ENCODE measurements around the gene ZNF143.
A peak's percentile ranks its signal among the peaks of the same experiment; 100 is the strongest.

DNA sequence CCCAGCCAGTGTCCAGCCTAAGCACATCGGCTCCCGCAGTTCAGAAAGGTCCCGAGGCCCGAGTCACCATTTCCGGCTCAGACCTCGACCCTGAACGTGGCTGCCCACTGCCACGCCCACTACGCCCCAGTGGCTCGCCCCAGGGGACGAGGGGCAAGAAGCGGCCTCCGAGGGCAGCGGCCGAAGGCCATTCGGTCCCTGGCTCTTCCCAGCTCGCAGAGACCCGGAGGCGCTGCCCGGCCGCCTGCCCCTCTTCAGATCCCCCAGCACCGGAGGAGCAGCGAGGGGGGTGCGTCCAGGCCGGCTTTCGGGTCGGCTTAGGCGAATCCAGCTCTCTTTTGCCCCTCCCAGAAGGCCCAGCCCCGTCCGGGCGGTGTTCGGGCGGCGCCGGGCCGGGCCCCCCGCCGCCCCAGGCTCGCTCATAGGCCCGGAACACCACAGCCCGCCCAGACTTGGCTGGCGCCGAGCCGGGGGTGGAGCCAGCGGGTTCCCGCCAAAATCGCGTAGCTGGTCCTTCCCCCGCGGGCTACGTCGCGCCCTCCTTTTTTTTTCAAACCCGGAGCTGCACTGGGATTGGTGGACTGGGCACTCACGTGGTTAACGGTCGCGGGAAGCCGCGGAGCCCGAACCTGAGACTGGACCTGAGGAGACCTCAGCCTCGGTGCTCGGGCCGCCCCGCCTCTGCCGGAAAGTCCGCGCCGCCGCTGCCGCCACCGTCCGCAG is 112.4 kb downstream of the ZNF143 start, which contains the start of gene WEE1:
- TF ChIP-seq TP53 (CRISPR knock-in tag; IDR thresholded peaks at IDR 0.05): peak; percentile 94; the same call in 1 of the 2 replicates
- TF ChIP-seq, protein P1, sequence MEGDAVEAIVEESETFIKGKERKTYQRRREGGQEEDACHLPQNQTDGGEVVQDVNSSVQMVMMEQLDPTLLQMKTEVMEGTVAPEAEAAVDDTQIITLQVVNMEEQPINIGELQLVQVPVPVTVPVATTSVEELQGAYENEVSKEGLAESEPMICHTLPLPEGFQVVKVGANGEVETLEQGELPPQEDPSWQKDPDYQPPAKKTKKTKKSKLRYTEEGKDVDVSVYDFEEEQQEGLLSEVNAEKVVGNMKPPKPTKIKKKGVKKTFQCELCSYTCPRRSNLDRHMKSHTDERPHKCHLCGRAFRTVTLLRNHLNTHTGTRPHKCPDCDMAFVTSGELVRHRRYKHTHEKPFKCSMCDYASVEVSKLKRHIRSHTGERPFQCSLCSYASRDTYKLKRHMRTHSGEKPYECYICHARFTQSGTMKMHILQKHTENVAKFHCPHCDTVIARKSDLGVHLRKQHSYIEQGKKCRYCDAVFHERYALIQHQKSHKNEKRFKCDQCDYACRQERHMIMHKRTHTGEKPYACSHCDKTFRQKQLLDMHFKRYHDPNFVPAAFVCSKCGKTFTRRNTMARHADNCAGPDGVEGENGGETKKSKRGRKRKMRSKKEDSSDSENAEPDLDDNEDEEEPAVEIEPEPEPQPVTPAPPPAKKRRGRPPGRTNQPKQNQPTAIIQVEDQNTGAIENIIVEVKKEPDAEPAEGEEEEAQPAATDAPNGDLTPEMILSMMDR (IDR thresholded peaks at IDR 0.05): no peak
- no peak for TF ChIP-seq ESRRA (CRISPR knock-in tag; IDR thresholded peaks at IDR 0.05; ENCODE audit: borderline replicate concordance)
- no peak for TF ChIP-seq FOXJ3 (CRISPR knock-in tag; IDR thresholded peaks at IDR 0.05; ENCODE audit: borderline replicate concordance)
- TF ChIP-seq, protein P2, sequence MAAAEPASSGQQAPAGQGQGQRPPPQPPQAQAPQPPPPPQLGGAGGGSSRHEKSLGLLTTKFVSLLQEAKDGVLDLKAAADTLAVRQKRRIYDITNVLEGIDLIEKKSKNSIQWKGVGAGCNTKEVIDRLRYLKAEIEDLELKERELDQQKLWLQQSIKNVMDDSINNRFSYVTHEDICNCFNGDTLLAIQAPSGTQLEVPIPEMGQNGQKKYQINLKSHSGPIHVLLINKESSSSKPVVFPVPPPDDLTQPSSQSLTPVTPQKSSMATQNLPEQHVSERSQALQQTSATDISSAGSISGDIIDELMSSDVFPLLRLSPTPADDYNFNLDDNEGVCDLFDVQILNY (CRISPR knock-in tag; IDR thresholded peaks at IDR 0.05): peak; percentile 99
- TF ChIP-seq, protein P3, sequence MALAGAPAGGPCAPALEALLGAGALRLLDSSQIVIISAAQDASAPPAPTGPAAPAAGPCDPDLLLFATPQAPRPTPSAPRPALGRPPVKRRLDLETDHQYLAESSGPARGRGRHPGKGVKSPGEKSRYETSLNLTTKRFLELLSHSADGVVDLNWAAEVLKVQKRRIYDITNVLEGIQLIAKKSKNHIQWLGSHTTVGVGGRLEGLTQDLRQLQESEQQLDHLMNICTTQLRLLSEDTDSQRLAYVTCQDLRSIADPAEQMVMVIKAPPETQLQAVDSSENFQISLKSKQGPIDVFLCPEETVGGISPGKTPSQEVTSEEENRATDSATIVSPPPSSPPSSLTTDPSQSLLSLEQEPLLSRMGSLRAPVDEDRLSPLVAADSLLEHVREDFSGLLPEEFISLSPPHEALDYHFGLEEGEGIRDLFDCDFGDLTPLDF (CRISPR knock-in tag; IDR thresholded peaks at IDR 0.05): peak; percentile 86
- TF ChIP-seq, protein P4, sequence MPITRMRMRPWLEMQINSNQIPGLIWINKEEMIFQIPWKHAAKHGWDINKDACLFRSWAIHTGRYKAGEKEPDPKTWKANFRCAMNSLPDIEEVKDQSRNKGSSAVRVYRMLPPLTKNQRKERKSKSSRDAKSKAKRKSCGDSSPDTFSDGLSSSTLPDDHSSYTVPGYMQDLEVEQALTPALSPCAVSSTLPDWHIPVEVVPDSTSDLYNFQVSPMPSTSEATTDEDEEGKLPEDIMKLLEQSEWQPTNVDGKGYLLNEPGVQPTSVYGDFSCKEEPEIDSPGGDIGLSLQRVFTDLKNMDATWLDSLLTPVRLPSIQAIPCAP (CRISPR knock-in tag; IDR thresholded peaks at IDR 0.05): no peak
- TF ChIP-seq, protein P5, sequence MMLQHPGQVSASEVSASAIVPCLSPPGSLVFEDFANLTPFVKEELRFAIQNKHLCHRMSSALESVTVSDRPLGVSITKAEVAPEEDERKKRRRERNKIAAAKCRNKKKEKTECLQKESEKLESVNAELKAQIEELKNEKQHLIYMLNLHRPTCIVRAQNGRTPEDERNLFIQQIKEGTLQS (CRISPR knock-in tag; conservative IDR thresholded peaks at IDR 0.05): no peak
- no peak for TF ChIP-seq JAZF1 (CRISPR knock-in tag; IDR thresholded peaks at IDR 0.05)
- peak; percentile 73; the same call in 1 of the 2 replicates for TF ChIP-seq ETV6 (CRISPR knock-in tag; IDR thresholded peaks at IDR 0.05)
- 0 out of 2 replicates have a peak, but pooled peaks have one; percentile 71 for TF ChIP-seq ZNF232 (CRISPR knock-in tag; IDR thresholded peaks at IDR 0.05)
- TF ChIP-seq, protein P6, sequence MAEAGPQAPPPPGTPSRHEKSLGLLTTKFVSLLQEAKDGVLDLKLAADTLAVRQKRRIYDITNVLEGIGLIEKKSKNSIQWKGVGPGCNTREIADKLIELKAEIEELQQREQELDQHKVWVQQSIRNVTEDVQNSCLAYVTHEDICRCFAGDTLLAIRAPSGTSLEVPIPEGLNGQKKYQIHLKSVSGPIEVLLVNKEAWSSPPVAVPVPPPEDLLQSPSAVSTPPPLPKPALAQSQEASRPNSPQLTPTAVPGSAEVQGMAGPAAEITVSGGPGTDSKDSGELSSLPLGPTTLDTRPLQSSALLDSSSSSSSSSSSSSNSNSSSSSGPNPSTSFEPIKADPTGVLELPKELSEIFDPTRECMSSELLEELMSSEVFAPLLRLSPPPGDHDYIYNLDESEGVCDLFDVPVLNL (CRISPR knock-in tag; IDR thresholded peaks at IDR 0.05; ENCODE audit: borderline replicate concordance, low read depth): peak; percentile 77; the same call in 1 of the 2 replicates

Data from WTC11 (cell line).